GDM1 (cell line): Measurements from ENCODE around the gene RERE.
"Not testable (repeated sequence)": the region's sequence is repeated elsewhere in the genome, so short reads cannot be mapped to it uniquely, and the experiment has no call there.

ENCODE experiments used
- DNase-seq: peaks from one replicate; lab custom pipeline; 2025; lab: John Stamatoyannopoulos, UW

The RERE gene

DNA sequence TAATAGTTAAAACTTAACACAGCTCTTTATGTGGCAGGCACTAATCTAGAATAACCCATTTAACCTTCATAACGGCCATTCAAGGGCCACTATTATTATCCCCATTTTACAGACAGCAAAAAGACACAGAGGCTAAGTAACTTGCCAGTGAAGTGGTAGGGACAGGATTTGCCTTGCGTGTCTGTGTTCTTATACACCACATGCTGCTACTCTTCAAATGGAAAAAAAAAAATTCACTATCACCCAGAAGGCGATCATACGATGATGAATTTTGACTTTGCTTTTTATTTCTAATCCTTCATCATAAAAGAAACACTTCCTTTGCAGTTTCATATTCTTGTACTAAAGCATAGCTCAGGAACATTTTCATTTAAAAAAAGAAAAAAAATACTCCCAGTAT is 65.5 kb downstream of the RERE start:
- DNase-seq, result no peak

DNA sequence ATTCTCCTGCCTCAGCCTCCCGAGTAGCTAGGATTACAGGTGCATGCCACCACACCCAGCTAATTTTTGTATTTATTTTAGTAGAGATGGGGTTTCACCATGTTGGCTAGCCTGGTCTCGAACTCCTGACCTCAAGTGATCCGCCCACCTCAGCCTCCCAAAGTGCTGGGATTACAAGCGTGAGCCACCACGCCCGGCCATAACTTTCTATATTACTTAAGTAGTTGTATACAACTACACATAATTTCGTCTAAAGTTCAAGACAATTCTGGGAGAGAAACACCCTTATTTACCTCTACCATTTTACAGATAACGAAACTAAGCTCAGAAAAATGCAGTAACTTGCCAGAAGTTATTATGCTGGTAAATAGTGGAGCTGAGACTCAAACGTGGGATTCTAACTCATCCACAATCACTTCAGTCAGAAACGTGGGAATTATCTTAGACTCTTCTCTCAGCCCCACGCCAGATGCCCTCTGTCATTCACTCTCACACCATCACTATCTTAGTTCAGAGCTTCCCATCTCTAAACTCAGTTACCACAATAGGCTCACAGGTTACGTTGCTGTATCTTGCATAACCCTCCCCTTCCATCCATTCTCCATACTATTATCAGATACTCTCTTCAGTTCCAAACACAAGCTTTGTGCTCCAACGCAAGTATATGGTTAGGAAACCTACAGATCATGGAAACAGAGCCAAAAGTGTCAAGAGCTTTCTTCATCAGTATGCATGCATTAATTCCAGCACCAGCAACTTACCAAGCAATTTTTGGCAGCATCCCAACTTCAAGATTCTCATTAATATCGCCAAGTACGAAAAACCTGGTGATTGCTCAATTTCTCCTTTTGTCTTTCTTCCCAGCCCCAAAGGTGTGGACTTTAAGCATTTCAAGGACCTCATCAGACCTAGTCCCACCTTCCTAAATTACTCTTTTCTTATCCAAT is 69.3 kb downstream of the RERE start:
- no peak for DNase-seq

DNA sequence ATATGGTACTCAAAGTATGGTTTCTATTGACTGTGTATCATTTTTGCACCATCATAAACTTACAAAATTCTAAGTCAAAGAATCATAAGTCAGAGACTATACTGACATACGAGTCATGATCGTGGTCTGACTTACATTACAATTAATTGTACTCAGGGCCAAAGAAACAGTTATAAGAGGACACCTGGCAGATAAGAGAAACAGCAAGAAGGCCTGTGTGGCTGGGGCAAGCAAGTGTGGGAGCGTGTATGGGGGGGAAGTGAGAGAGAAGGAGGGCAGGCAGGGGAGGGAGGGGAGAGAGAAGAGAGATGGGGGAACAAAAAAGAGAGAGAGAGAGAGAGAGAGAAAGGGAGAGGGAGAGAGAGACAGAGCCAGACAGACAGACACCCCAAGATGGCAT is 70.9 kb downstream of the RERE start:
- no peak for DNase-seq

DNA sequence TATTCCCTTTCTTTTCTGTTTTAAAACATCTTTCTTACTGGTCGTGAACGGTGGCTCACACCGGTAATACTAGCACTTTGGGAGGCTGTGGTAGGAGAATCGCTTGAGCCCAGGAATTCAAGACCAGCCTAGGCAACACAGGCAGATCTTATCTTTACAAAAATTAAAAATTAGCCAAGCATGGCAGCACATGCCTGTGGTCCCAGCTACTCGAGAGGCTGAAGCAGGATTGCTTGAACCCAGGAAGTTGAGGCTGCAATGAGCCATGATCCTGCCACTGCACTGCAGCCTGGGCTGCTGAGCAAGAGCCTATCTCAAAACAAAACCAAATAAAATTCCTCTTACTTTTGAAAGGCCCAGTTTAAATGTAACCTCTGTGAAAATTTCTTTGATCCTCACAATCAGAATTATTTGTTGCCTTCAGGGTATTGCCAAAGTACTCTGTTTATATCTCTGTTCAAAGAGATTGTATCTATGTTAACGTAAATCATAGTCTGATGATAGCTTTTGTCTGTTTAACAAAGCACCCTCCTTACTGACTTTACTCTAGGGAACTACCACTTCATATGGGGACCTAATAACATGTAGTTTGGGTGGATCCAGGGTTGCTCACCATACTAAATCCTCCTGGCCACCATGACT is 71.6 kb downstream of the RERE start:
- no peak for DNase-seq

- no peak for DNase-seq
These were observed 72.1 kb downstream of the RERE start for GRCh38 chr1:8745346-8745745.

DNA sequence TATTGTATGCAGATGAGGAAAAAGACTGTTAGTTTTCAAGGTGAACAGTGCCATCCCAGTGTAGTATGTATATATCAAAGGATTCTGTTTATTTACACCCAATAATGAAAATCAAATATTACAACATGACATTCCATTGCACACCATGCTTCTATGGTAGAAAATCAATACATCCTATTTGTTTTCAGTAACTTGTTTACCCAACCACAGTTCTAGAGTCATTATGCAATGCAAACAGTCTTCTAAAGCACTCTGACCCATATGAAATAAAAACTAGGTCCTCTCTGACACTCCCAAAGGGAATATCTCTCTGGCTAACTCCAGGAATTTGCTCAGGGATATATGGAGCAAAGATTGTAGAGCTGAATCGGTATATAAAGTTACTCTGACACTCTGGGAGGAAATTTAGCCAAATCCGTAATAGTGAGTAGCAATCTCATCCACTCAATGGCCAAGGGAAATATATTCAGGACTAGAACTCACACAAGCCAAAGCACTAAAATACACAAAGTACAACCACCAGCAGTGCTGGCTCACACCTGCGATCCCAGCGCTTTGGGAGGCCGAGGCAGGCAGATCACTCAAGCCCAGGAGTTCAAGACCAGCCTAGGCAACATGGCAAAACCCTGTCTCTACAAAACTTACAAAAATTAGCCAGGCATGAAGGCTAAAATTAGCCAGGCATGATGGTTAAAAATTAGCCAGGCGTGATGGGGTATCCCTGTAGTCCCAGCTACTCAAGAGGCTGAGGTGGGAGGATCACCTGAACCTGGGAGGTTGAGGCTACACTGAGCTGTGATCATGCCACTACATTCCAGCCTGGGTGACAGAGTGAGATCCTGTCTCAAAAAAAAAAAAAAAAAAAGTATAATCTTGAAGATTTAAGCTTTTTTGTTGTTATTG is 75.2 kb downstream of the RERE start:
- DNase-seq, result no peak

DNA sequence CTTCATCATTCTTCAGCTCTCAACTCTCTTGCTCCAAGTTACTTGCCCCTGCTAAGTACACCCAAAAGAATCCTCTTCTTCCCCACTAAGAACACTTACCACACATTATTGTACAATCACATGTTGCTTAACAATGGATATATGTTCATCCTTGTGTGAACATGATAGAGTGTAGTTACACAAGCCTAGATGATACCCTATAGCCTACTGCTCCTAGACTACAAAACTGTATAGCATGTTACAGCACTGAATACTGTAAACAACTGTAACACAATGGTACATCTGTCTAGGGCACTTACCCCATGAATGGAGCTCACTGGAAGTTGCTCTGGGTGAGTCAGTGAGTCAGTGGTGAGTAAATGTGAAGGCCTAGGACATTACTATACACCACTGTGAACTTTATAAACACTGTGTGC is 77.4 kb downstream of the RERE start:
- DNase-seq, result no peak

- no peak for DNase-seq
These were observed 78.1 kb downstream of the RERE start for GRCh38 chr1:8739377-8739776.

GRCh38 chr1:8736927-8737326 is 80.5 kb downstream of the RERE start:
- no peak for DNase-seq

DNA sequence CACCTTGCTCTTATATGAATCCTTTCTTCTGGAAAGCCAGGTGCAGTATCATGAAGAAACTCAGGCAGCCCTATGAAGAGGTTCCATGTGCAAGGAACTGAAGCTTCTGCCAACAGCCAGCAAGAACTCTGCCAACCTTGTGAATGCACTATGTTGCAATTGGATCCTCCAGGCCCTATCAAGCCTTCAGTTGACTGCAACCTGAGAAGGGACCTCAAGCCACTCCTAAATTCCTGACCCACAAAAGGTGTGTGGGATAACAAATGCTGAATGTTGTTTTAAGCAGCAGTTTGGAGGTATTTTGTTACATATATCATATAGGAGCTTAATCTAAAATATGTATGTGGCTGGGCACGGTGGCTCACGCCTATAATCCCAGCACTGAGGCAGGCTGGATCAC is 84.0 kb downstream of the RERE start:
- no peak for DNase-seq

- no peak for DNase-seq
These were observed 86.3 kb downstream of the RERE start for GRCh38 chr1:8731162-8731561.

DNA sequence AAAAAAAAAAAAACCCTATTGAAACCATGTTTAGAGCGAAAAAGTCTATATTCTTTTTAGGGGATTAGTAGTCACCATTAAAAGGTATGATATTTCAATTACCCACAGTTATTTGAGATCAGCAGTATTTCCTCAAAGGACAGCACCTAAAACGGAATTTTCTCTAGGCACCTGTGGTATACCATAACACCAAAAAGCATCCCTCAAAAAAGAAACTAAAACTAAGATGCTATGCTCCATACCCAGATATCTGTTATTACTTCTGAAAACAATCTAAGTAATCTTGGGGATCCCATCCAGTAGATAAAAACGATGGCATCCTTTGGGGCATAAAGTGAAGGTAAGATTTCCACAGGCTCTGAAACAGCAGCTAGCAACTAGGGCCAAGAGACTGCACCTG is 89.0 kb downstream of the RERE start:
- DNase-seq, result no peak

DNA sequence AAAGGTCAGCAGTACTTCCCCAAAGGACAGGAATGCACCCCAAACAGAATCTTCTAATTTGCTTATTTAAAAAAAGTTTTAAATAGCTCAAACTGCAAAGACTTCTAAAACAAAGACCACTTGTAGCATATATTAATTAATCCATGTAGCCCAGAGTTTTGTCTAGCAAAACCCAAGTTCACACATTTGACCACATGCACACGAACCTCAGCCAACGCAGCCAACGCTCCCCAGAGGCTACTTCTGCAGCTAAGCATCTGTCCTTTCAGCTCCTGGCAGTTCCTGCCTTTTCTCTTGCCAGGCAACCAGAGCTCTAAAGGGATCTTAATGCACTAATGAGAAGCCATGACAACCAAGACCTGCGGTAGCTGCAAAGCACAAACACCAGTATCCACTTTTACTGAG is 89.6 kb downstream of the RERE start:
- DNase-seq, result no peak

- not testable (repeated sequence) for DNase-seq
These were observed 90.1 kb downstream of the RERE start for GRCh38 chr1:8727316-8727715.

- not testable (repeated sequence) for DNase-seq
These were observed 90.6 kb downstream of the RERE start for GRCh38 chr1:8726801-8727186.

DNA sequence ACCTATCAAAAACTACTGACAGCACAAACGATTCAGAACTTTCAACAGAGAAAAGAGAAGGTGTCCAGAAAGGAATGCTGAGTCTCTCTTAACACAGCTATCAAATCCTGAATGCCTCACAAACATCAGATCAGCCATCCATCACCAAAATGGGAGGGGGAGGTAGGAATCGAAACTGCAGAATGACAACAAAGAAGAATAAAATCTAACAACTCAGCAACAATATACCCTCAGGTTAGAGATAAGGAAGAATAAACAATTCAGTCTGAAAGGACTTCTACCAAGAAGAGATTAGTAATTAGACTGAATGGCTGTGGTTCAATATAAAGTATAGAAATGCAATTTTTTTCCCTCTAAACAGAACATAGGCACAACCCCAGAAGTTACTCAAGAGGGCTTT is 94.4 kb downstream of the RERE start:
- no peak for DNase-seq

- peak; percentile 5 for DNase-seq
These were observed 95.1 kb downstream of the RERE start for GRCh38 chr1:8722366-8722765.

DNA sequence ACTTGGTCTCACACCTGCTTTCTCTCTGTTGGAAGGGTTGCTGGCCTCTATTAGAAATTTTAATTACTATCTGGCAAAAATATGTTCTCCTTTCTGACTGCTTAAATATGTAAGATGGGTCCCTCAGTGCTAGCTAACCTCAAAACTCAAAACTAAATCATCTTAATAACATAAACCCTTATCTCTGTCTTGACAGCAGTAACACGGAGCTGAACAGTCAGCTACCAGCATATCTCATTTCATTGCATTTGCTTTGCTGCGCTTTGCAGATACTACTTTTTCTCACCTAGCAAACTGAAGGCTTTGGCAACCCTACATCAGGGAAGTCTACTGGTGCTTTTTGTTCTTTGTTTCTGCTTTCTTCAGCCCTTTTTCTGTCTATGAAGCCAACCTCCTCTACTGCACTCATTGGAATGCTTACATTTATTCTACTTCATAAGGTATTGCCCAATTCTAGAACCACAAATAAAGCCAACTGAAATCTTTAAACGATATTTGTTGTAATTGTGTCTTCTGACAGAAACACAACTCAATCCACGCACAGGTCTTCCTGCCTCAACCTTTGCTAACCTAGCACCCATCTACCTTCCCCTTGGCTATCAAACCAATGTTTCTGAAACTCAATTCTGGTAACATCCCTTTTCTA is 95.6 kb downstream of the RERE start:
- DNase-seq, result no peak

DNA sequence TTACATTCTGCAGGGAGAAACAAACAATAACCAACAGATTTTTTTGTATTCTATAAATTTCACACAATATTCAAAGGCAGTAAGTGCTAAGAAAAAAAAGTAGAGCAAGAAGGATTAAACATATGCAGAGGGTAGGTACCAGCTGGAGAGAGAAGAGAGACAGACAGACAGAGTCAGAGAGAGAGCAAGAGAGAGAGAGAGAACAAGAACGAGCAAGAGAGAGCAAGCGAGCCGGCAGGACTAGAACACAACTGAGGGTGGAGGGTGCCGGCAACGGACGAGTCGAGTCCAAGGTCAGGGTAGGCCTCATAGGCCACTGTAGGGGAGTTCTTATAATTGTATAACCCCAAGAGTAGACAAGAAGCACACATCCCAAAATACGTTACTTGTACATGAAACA is 97.1 kb downstream of the RERE start:
- no peak for DNase-seq

- no peak for DNase-seq
These were observed 98.5 kb downstream of the RERE start for GRCh38 chr1:8718850-8719361.

DNA sequence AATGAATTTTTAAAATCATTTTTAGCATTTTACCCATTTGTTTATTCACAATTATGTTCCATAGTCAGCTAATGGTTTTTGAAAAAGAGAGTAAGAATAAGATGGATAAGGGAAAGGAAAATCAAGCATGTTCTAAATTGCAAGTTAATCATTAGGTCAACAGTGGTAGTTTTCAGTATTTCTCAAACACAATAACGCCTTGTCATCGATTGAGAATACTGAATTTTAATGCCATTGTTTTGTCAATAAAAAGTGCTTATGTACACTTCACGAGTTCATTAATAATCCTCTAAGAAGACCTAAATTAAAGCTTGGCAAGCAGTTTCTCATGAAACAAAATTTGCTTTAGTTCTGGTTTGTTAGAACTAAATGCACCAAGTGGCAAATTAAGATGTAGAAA is 100.3 kb downstream of the RERE start:
- DNase-seq, result no peak

DNA sequence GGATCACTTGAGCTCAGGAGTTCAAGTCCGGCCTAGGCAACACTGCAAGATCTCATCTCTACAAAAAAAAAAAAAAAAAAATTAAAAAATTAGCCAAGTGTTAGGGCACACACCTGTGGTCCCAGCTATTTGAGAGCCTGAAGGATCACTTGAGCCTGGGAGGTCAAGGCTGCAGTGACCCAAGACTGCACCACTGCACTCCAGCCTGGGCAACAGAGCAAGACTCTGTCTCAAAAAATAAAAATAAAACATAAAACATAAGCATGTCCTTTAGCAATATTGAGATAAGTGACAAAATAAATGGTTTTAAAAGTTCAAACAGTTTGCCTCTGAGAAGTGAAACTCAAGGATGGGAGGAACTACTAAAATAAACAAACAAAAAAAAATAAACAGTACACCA is 101.2 kb downstream of the RERE start:
- no peak for DNase-seq
